Stomach (tissue), 4 donors: ENCODE data around the gene ALDH1A2.

Experiments
- CTCF ChIP-seq, 7 experiments: fragments of 450-650 bp in 4 of 7; fragments of 200-600 bp in 3 of 7; sonication (generic) in 3 of 7; IDR thresholded peaks; one replicate each; pipeline ENCODE4 v1.5.1; 2016 to 2019; ENCODE audit warnings: antibody characterized with exemption in 7 of 7, control low read depth in 2 of 7, mild to moderate bottlenecking in 1 of 7
- EP300 ChIP-seq: sonication (generic); formaldehyde crosslinking; IDR thresholded peaks from one replicate; pipeline ENCODE4 v1.6.1; 2017; ENCODE audit warnings: antibody characterized with exemption
- POLR2A ChIP-seq, 4 donors: fragments of 450-650 bp; IDR thresholded peaks; one replicate each; pipeline ENCODE4 v1.6.1; 2016; ENCODE audit warnings: antibody characterized with exemption in 4 of 4, control low read depth in 2 of 4, mild to moderate bottlenecking in 1 of 4, moderate library complexity in 1 of 4
- POLR2AphosphoS5 ChIP-seq, 3 donors: sonication (generic); formaldehyde crosslinking; IDR thresholded peaks; one replicate each; pipeline ENCODE4 v1.6.1; 2016; ENCODE audit warnings: antibody characterized with exemption in 3 of 3

- TF ChIP-seq CTCF (IDR thresholded peaks at IDR 0.05) (no peak), POLR2A (IDR thresholded peaks at IDR 0.05) (no peak), EP300 (no peak), POLR2AphosphoS5 (IDR thresholded peaks at IDR 0.05) (no peak)
Measured at GRCh38 chr15:58039079-58040035, 26.2 kb downstream of the ALDH1A2 start.
